Measurements from ENCODE around the gene VAV2. TPM values are rescaled to one million over a fixed set of nuclear protein-coding genes. Genes with fewer than 3 reads are reported as not detected.

The VAV2 gene
- total RNA-seq, 1 donor from 2014 or later: 24.4 TPM

GRCh38 chr9:133874659-133875058 lies 117.5 kb downstream of the VAV2 start:
- TF ChIP-seq, protein P1, sequence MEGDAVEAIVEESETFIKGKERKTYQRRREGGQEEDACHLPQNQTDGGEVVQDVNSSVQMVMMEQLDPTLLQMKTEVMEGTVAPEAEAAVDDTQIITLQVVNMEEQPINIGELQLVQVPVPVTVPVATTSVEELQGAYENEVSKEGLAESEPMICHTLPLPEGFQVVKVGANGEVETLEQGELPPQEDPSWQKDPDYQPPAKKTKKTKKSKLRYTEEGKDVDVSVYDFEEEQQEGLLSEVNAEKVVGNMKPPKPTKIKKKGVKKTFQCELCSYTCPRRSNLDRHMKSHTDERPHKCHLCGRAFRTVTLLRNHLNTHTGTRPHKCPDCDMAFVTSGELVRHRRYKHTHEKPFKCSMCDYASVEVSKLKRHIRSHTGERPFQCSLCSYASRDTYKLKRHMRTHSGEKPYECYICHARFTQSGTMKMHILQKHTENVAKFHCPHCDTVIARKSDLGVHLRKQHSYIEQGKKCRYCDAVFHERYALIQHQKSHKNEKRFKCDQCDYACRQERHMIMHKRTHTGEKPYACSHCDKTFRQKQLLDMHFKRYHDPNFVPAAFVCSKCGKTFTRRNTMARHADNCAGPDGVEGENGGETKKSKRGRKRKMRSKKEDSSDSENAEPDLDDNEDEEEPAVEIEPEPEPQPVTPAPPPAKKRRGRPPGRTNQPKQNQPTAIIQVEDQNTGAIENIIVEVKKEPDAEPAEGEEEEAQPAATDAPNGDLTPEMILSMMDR (IDR thresholded peaks at IDR 0.05): no peak
- Mint-ChIP-seq H3K36me3 (ENCODE audit: unreplicated experiment) (no peaks in the 10 kb centered on the region), H3K4me1 (ENCODE audit: unreplicated experiment) (peaks cover 48% of the 10 kb centered on the region), H3K4me3 (ENCODE audit: unreplicated experiment) (no peak overlapping the region), H3K27me3 (ENCODE audit: unreplicated experiment) (no peaks in the 10 kb centered on the region), H3K27ac (ENCODE audit: unreplicated experiment) (peak overlapping the region; percentile 87), H3K9me3 (ENCODE audit: unreplicated experiment) (no peaks in the 10 kb centered on the region)
- no peak for DNase-seq (ENCODE audit: extremely low spot score, unreplicated experiment)

DNA sequence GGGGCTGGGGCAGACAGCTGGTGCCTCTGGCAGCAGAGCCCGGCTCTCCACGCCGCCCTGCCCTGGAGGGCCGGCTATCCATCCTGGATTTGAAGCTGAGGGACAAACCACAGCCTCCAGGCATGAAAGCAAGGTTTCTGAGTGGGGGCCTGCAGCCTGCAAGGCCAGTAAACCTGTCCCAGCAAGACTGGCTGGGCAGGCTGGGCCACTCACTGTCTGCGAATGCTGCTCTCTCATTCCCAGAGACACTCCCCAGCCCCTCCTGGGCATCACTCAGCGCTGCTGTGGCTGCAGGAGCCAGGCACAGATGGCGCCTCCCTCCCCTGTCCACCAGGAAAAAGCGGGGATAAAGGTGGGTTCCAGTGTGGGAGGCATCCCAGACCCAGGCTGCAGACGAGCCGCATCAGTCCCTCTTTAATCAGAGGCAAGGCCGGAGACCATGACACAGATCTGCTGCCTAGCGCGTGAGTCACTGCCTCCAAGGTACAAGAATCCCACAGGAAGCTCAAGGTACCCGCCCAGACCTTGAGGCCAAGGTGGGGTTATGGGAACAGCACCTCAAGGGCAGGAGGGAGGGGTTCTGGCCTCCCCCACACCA lies 118.0 kb downstream of the VAV2 start:
- Mint-ChIP-seq H3K4me1 (ENCODE audit: unreplicated experiment) (peaks cover 50% of the 10 kb centered on the region), H3K4me3 (ENCODE audit: unreplicated experiment) (peak overlapping the region; percentile 22), H3K36me3 (ENCODE audit: unreplicated experiment) (no peaks in the 10 kb centered on the region), H3K27me3 (ENCODE audit: unreplicated experiment) (no peaks in the 10 kb centered on the region), H3K9me3 (ENCODE audit: unreplicated experiment) (no peaks in the 10 kb centered on the region), H3K27ac (ENCODE audit: unreplicated experiment) (peak overlapping the region; percentile 87)
- no peak for DNase-seq (ENCODE audit: extremely low spot score, unreplicated experiment)
- TF ChIP-seq, protein P1 (IDR thresholded peaks at IDR 0.05): no peak

GRCh38 chr9:133873461-133873891 lies 118.6 kb downstream of the VAV2 start:
- TF ChIP-seq, protein P1 (IDR thresholded peaks at IDR 0.05): no peak
- H3K9me3 Mint-ChIP-seq (ENCODE audit: unreplicated experiment): no peaks in the 10 kb centered on the region
- H3K27me3 Mint-ChIP-seq (ENCODE audit: unreplicated experiment): no peaks in the 10 kb centered on the region
- H3K36me3 Mint-ChIP-seq (ENCODE audit: unreplicated experiment): no peaks in the 10 kb centered on the region
- DNase-seq (ENCODE audit: extremely low spot score, unreplicated experiment): no peak
- peaks cover 50% of the 10 kb centered on the region for H3K4me1 Mint-ChIP-seq (ENCODE audit: unreplicated experiment)
- H3K27ac Mint-ChIP-seq (ENCODE audit: unreplicated experiment): peak overlapping the region; percentile 87
- H3K4me3 Mint-ChIP-seq (ENCODE audit: unreplicated experiment): peak overlapping the region; percentile 22

DNA sequence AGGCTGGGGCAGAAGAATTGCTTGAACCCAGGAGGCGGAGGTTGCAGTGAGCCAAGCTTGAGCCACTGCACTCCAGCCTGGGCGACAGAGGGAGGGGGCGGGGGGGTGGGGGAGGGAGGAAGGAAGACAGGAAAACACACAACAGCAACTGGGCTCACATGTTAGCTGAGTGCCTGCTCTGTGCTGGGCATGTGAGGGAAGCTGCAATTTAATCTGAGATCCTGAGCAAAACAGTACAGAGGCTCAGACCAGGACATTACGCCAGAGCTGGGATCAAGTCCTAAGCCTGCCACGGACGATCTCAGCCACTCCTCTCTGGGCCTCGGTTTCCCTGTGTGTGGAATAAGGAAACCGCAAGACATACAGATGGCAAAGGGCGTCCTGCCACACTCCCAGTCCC lies 119.1 kb downstream of the VAV2 start:
- no peaks in the 10 kb centered on the region for H3K36me3 Mint-ChIP-seq (ENCODE audit: unreplicated experiment)
- H3K9me3 Mint-ChIP-seq (ENCODE audit: unreplicated experiment): no peaks in the 10 kb centered on the region
- peak overlapping the region; percentile 87 for H3K27ac Mint-ChIP-seq (ENCODE audit: unreplicated experiment)
- no peaks in the 10 kb centered on the region for H3K27me3 Mint-ChIP-seq (ENCODE audit: unreplicated experiment)
- H3K4me3 Mint-ChIP-seq (ENCODE audit: unreplicated experiment): no peak overlapping the region
- TF ChIP-seq, protein P1 (IDR thresholded peaks at IDR 0.05): no peak
- DNase-seq (ENCODE audit: extremely low spot score, unreplicated experiment): no peak
- peaks cover 51% of the 10 kb centered on the region for H3K4me1 Mint-ChIP-seq (ENCODE audit: unreplicated experiment)

GRCh38 chr9:133870598-133871595 lies 121.2 kb downstream of the VAV2 start:
- no peak overlapping the region for H3K4me3 Mint-ChIP-seq (ENCODE audit: unreplicated experiment)
- no peaks in the 10 kb centered on the region for H3K9me3 Mint-ChIP-seq (ENCODE audit: unreplicated experiment)
- no peaks in the 10 kb centered on the region for H3K36me3 Mint-ChIP-seq (ENCODE audit: unreplicated experiment)
- TF ChIP-seq, protein P1 (IDR thresholded peaks at IDR 0.05): no peak
- H3K27ac Mint-ChIP-seq (ENCODE audit: unreplicated experiment): no peak overlapping the region
- no peak for DNase-seq (ENCODE audit: extremely low spot score, unreplicated experiment)
- peaks cover 44% of the 10 kb centered on the region for H3K4me1 Mint-ChIP-seq (ENCODE audit: unreplicated experiment)
- no peaks in the 10 kb centered on the region for H3K27me3 Mint-ChIP-seq (ENCODE audit: unreplicated experiment)
